Measurements from ENCODE around the gene MAJIN. TPM values are rescaled to one million over a fixed set of nuclear protein-coding genes. Genes with fewer than 3 reads are reported as not detected.
A peak's percentile ranks its signal among the peaks of the same experiment; 100 is the strongest.

Gene MAJIN
- total RNA-seq, 2 experiments from 2014 or later: not detected

DNA sequence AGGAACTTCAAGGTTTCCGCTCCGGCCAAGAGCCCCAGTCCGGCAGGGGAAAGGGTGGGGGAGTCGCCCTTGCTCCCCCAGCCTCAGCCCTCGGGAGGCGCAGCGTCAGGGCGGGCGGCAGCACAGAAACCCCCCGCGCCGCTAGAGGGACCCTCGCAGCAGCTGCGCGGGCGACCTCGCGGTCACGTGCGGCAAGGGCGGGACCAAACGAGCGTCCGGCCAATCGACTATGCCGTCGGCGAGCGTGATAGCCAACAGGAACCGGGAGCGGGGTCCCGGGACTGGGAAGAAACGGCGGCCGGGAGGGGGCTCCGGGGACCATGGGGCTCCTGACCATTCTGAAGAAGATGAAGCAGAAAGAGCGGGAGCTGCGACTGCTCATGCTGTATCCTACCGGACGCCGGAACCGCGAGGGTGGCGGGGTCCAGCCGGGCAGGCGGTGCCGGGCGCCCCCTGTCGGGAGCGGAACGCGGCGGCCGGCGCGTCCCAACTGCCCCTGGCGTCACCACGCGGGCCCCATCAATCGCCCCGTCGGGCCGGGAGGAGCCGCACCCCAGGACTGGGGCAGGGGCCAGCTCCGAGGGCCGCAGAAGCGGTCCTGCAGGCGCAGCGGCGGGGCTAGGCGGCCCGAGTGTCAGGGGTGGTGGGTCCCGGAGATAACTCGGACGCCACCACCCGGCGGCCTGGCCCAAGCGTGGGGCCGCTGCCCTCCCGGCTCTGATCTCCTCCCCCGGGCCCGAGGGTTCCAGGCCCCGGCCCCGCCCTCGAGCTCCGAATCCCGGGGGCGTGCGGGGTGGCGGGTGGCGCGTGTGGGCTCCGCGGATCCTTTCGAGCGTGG, 42.2 kb upstream of the MAJIN start, which contains the start of gene ARL2:
Gene ARL2 (plus strand): TSS at position 273 of the 838 bp plus-strand sequence. CDS start 48 bp downstream, at position 321.
- H3K4me3 ChIP-seq (ENCODE audit: low read depth, low read length, poor library complexity, severe bottlenecking): peak within 1 kb of the TSS; percentile 83
- peak within 1 kb of the TSS; percentile 73 for H3K4me2 ChIP-seq (ENCODE audit: low read length)
- H4K20me1 ChIP-seq (ENCODE audit: insufficient read depth, low read length): no peaks in the 10 kb centered on the region
- H3K27ac ChIP-seq (ENCODE audit: low read depth, low read length, poor library complexity, severe bottlenecking): peak within 1 kb of the TSS; percentile 92
- H2AFZ ChIP-seq (ENCODE audit: low read length): peak within 1 kb of the TSS; percentile 85; the same call in 1 of the 2 replicates
- peaks cover 25% of the 10 kb centered on the region for H3K36me3 ChIP-seq (ENCODE audit: insufficient read depth, low read length)
- no TSS peak for BruUV-seq (replicated peaks)
- ChIA-PET CTCF (ENCODE audit: unreplicated experiment) (interaction anchor here (0.6 kb wide), 2 partner anchors 204 to 302 kb away, joined by 3 read pairs; no protein-coding TSS in a partner anchor), POLR2A (interaction anchor here (0.6 to 1.5 kb wide), 4 partner anchors 62 to 134 kb away, joined by 4 to 5 read pairs (median 4); no protein-coding TSS in a partner anchor)
- H3K9me3 ChIP-seq (ENCODE audit: low read length): no peaks in the 10 kb centered on the region
- H3K9me2 ChIP-seq (ENCODE audit: insufficient read depth, low read length): no peaks in the 10 kb centered on the region
- peaks cover 26% of the 10 kb centered on the region for H3K79me2 ChIP-seq (ENCODE audit: insufficient read depth, low read depth, low read length)
- intact Hi-C loops (cut with micrococcal nuclease; ENCODE audit: unreplicated experiment): loop anchor here (1.0 to 10.0 kb wide), 11 partner anchors 13 to 251 kb away; partner anchors contain the start of genes ATG2A, CAPN1, CDCA5 and POLA2
- peak; percentile 98 for DNase-seq (ENCODE audit: low spot score)
- no peak for TF ChIP-seq EZH2phosphoT487 (IDR thresholded peaks at IDR 0.05; ENCODE audit: borderline replicate concordance, low read depth, low read length)
- TF ChIP-seq CTCF (conservative IDR thresholded peaks at IDR 0.05; ENCODE audit: low read length): peak; percentile 74
- peaks cover 26% of the 10 kb centered on the region for H3K4me1 ChIP-seq (ENCODE audit: insufficient read depth, low read length, poor library complexity, severe bottlenecking)

DNA sequence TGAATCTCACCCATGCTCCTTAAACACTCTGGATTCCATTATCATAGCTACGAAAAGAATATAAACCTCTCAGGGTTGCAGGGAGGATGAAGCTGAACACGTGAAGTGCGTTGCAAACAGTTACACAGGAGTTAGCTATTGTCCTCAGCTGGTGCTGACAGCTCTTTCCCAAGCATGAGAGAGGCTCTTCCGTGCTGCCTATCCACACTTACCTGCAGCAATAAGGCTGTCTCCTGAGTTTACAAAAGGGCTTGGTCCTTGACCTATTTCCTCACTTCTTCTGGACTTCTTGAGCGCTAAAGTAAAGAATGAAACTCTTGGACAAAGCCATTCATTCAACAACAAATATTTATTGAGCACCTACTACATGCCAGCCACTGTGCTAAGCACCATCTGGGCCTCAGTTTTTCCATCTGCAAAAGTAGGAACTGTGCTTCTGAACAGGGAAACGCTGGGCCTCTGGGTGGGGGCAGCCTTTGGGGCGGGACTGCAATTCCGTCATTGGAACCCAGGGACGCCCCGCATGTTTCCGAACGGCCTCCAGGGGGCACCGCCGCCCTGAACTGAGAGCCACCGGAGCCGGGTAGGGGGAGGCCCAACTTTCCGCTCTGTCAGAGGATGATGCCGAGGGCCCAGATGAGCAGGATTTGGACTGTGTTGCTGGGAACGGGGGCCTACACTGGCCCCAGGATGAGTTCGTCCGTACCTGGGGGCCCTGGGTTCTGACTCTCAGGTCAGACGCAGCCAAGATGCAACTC, 41.4 kb upstream of the MAJIN start:
- Histone ChIP-seq H2AFZ (ENCODE audit: low read length) (peak overlapping the region; percentile 85; the same call in 1 of the 2 replicates), H3K4me3 (ENCODE audit: low read depth, low read length, poor library complexity, severe bottlenecking) (peak overlapping the region; percentile 83)

More for the DNA sequence above, 41.4 kb upstream of the MAJIN start:
- BruUV-seq (replicated peaks): TSS peak; percentile 86
- H3K27ac ChIP-seq (ENCODE audit: low read depth, low read length, poor library complexity, severe bottlenecking): peak overlapping the region; percentile 92
- H3K9me2 ChIP-seq (ENCODE audit: insufficient read depth, low read length): no peaks in the 10 kb centered on the region
- intact Hi-C loops (cut with micrococcal nuclease; ENCODE audit: unreplicated experiment): loop anchor here (1.0 to 10.0 kb wide), 7 partner anchors 39 to 251 kb away; partner anchors contain the start of genes CAPN1, CDCA5, POLA2 and PPP2R5B
- peaks cover 18% of the 10 kb centered on the region for H3K36me3 ChIP-seq (ENCODE audit: insufficient read depth, low read length)
- H3K79me2 ChIP-seq (ENCODE audit: insufficient read depth, low read depth, low read length): peaks cover 26% of the 10 kb centered on the region
- CTCF ChIA-PET (ENCODE audit: unreplicated experiment): interaction anchor here (0.6 to 1.2 kb wide), 6 partner anchors 10 to 165 kb away, joined by 3 to 4 read pairs (median 4); partner anchors contain the start of gene CDCA5
- H3K9me3 ChIP-seq (ENCODE audit: low read length): no peaks in the 10 kb centered on the region
- peaks cover 26% of the 10 kb centered on the region for H3K4me1 ChIP-seq (ENCODE audit: insufficient read depth, low read length, poor library complexity, severe bottlenecking)
- H4K20me1 ChIP-seq (ENCODE audit: insufficient read depth, low read length): no peaks in the 10 kb centered on the region
- POLR2A ChIA-PET: interaction anchor here (0.5 to 1.5 kb wide), 7 partner anchors 10 to 122 kb away, joined by 3 to 13 read pairs (median 4); partner anchors contain the start of gene PPP2R5B
- DNase-seq (ENCODE audit: low spot score): peak; percentile 93
- no peak for TF ChIP-seq EZH2phosphoT487 (IDR thresholded peaks at IDR 0.05; ENCODE audit: borderline replicate concordance, low read depth, low read length)
- TF ChIP-seq CTCF (conservative IDR thresholded peaks at IDR 0.05; ENCODE audit: low read length): peak; percentile 79
- H3K4me2 ChIP-seq (ENCODE audit: low read length): peak overlapping the region; percentile 73
